HCT116 (cell line): ENCODE data around the gene BCR. TPM values are rescaled to one million over a fixed set of nuclear protein-coding genes. Genes with fewer than 3 reads are reported as not detected.

Experiments used
- ATAC-seq: fragments of 200-7000 bp; cut with Tn5 transposase; 2 replicates; pipeline ENCODE4 v1.9.1; 2020; ENCODE audit warnings: mild to moderate bottlenecking, moderate library complexity
- BruUV-seq: library from RNA; stranded (reverse); fragments of 400-500 nt; replicated peaks from 2 replicates; lab custom pipeline; 2021; lab: Mats Ljungman, UMichigan
- CTCF ChIA-PET: fragments of 300-600 bp; sonication (Branson Sonifier 250); formaldehyde crosslinking; loops from one replicate; lab custom pipeline; 2021; ENCODE audit warnings: antibody characterized with exemption; lab: Charles Lee
- POLR2A ChIA-PET: fragments of 300-600, 350-600 bp; sonication (Branson Sonifier 250); formaldehyde crosslinking; loops from one replicate; lab custom pipeline; 2021; ENCODE audit warnings: antibody characterized with exemption; lab: Charles Lee
- RAD21 ChIA-PET, 2 experiments: fragments of 300-600 bp; sonication (Branson Sonifier 250); formaldehyde crosslinking; loops; one replicate each; lab custom pipeline; 2023; ENCODE audit warnings: low total read pairs in 2 of 2; ENCODE audit not compliant: uncharacterized antibody in 2 of 2, unreplicated experiment in 2 of 2, low non-redundant PET in 1 of 2; lab: Charles Lee
- DNase-seq: peaks from one replicate; pipeline ENCODE4 v3.0.0-alpha.2; 2010; ENCODE audit warnings: low read depth, low spot score
- H2AFZ ChIP-seq: fragments of 200-600 bp; shearing (Covaris generic), sonication (generic); 2 replicates; pipeline ENCODE4 v1.6.1; 2017; ENCODE audit warnings: low read depth, mixed run types, mixed read lengths, antibody characterized with exemption, low read length; ENCODE audit not compliant: poor library complexity, severe bottlenecking
- H3K27ac ChIP-seq: 2 replicates; pipeline ENCODE4 v1.5.1; 2012; ENCODE audit warnings: low read depth, low read length
- H3K27me3 ChIP-seq: fragments of 200-600 bp; sonication (generic); 2 replicates; pipeline ENCODE4 v1.6.1; 2016; ENCODE audit warnings: mixed run types, low read length, mixed read lengths; ENCODE audit not compliant: insufficient read depth
- H3K36me3 ChIP-seq, 2 experiments: fragments of 200-500 bp in 1 of 2; fragments of 200-600 bp in 1 of 2; sonication (Bioruptor generic) in 1 of 2; sonication (generic) in 1 of 2; 2 replicates each; pipeline versions ENCODE4 v1.5.1 to v1.6.1; 2014 to 2016; ENCODE audit warnings: low read length in 2 of 2, inconsistent platforms in 1 of 2, mixed read lengths in 1 of 2, mixed run types in 1 of 2; ENCODE audit not compliant: insufficient read depth in 2 of 2, control insufficient read depth in 1 of 2
- H3K4me1 ChIP-seq, 2 experiments: fragments of 200-600 bp in 1 of 2; sonication (generic) in 1 of 2; 2 replicates each; pipeline versions ENCODE4 v1.5.1 to v1.6.1; 2012 to 2017; ENCODE audit warnings: low read length in 2 of 2, inconsistent platforms in 1 of 2, mild to moderate bottlenecking in 1 of 2, mixed read lengths in 1 of 2, mixed run types in 1 of 2, moderate library complexity in 1 of 2; ENCODE audit not compliant: insufficient read depth in 2 of 2, control insufficient read depth in 1 of 2
- H3K4me2 ChIP-seq: fragments of 200-600 bp; sonication (generic); 2 replicates; pipeline ENCODE4 v1.6.1; 2017; ENCODE audit warnings: mixed run types, low read length, mixed read lengths
- H3K4me3 ChIP-seq, 2 experiments: fragments of 200-600 bp in 1 of 2; sonication (generic) in 1 of 2; replicated peaks in 1 of 2; 2 replicates each; pipeline ENCODE4 v1.5.1; 2011 to 2016; ENCODE audit warnings: low read length in 2 of 2, control low read depth in 1 of 2, low read depth in 1 of 2, mild to moderate bottlenecking in 1 of 2, mixed read lengths in 1 of 2, mixed run types in 1 of 2
- H3K79me2 ChIP-seq: fragments of 200-600 bp; sonication (generic); 2 replicates; pipeline ENCODE4 v1.6.1; 2017; ENCODE audit warnings: mild to moderate bottlenecking, mixed run types, low read length, moderate library complexity, mixed read lengths; ENCODE audit not compliant: insufficient read depth
- H3K9ac ChIP-seq: fragments of 200-600 bp; sonication (generic); 2 replicates; pipeline ENCODE4 v1.6.1; 2016; ENCODE audit warnings: low read length, mixed read lengths
- H3K9me2 ChIP-seq: fragments of 200-600 bp; sonication (generic), shearing (Covaris generic); 2 replicates; pipeline ENCODE4 v1.6.1; 2017; ENCODE audit warnings: mixed run types, mild to moderate bottlenecking, moderate library complexity; ENCODE audit not compliant: insufficient read depth
- H3K9me3 ChIP-seq, 2 experiments: fragments of 200-500 bp in 1 of 2; fragments of 200-600 bp in 1 of 2; sonication (Bioruptor generic) in 1 of 2; sonication (generic) in 1 of 2; 2 replicates each; pipeline ENCODE4 v1.6.1; 2014 to 2017; ENCODE audit warnings: low read length in 2 of 2, mixed read lengths in 2 of 2, inconsistent platforms in 1 of 2, low read depth in 1 of 2, mild to moderate bottlenecking in 1 of 2, mixed run types in 1 of 2, moderate library complexity in 1 of 2; ENCODE audit not compliant: control insufficient read depth in 1 of 2, insufficient read depth in 1 of 2
- H4K20me1 ChIP-seq: fragments of 200-600 bp; sonication (generic), shearing (Covaris generic); 2 replicates; pipeline ENCODE4 v1.6.1; 2017; ENCODE audit warnings: mixed run types, mild to moderate bottlenecking, moderate library complexity; ENCODE audit not compliant: insufficient read depth
- CBX3 ChIP-seq: IDR thresholded peaks from 2 replicates; pipeline ENCODE4 v1.6.1; 2012; ENCODE audit warnings: low read depth
- EGR1 ChIP-seq: IDR thresholded peaks from 2 replicates; pipeline ENCODE4 v1.6.1; 2012; ENCODE audit warnings: low read depth
- ELF1 ChIP-seq: IDR thresholded peaks from 2 replicates; pipeline ENCODE4 v1.6.1; 2012; ENCODE audit warnings: low read depth, borderline replicate concordance
- EZH2 ChIP-seq: fragments of 200-600 bp; sonication (generic); IDR thresholded peaks from 2 replicates; pipeline ENCODE4 v1.6.1; 2017; ENCODE audit warnings: antibody characterized with exemption, mixed run types
- EZH2phosphoT487 ChIP-seq: fragments of 200-600 bp; IDR thresholded peaks from 2 replicates; pipeline ENCODE4 v1.6.1; 2018; ENCODE audit warnings: antibody characterized with exemption, borderline replicate concordance
- FOSL1 ChIP-seq: IDR thresholded peaks from 2 replicates; pipeline ENCODE4 v1.6.1; 2012; ENCODE audit warnings: low read depth
- JUND ChIP-seq: IDR thresholded peaks from 2 replicates; pipeline ENCODE4 v1.6.1; 2012
- POLR2A ChIP-seq: IDR thresholded peaks from 2 replicates; pipeline ENCODE4 v1.7.0; 2011; ENCODE audit warnings: borderline replicate concordance; ENCODE audit not compliant: insufficient read depth, insufficient read length; ENCODE audit errors: extremely low read depth
- POLR2AphosphoS5 ChIP-seq: IDR thresholded peaks from 2 replicates; pipeline ENCODE4 v1.6.1; 2011; ENCODE audit warnings: mild to moderate bottlenecking, low read depth, low read length, moderate library complexity
- SIN3A ChIP-seq: IDR thresholded peaks from 2 replicates; pipeline ENCODE4 v1.6.1; 2012; ENCODE audit warnings: low read depth
- SP1 ChIP-seq: IDR thresholded peaks from 2 replicates; pipeline ENCODE4 v1.6.1; 2012; ENCODE audit warnings: low read depth
- SRF ChIP-seq: IDR thresholded peaks from 2 replicates; pipeline ENCODE4 v1.6.1; 2012; ENCODE audit warnings: low read depth
- TCF7L2 ChIP-seq: IDR thresholded peaks from 2 replicates; pipeline ENCODE4 v1.7.0; 2011; ENCODE audit warnings: borderline replicate concordance, inconsistent platforms; ENCODE audit not compliant: insufficient read depth, insufficient read length; ENCODE audit errors: extremely low read depth
- YY1 ChIP-seq: IDR thresholded peaks from 2 replicates; pipeline ENCODE4 v1.6.1; 2011; ENCODE audit warnings: low read length, low read depth, moderate library complexity, mild to moderate bottlenecking; ENCODE audit not compliant: insufficient replicate concordance; ENCODE audit errors: extremely low read depth
- ZFX ChIP-seq: fragments of 450-650 bp; IDR thresholded peaks from 2 replicates; pipeline ENCODE4 v1.6.1; 2017
- intact Hi-C: fragments of 100-400 bp; cut with micrococcal nuclease; formaldehyde crosslinking; loops from 2 replicates; pipeline ENCODE4 v1.10.0; 2022
- total RNA-seq: library from RNA; stranded (reverse); gene quantifications from one replicate; pipeline ENCODE4 v1.2.1, GENCODE V29; 2021; ENCODE audit not compliant: unreplicated experiment
- TF ChIP-seq, protein P1 (sequence below): IDR thresholded peaks from 2 replicates; pipeline ENCODE4 v1.6.1; 2011; ENCODE audit warnings: mild to moderate bottlenecking, low read length, moderate library complexity; ENCODE audit not compliant: insufficient replicate concordance; ENCODE audit errors: extremely low read depth
- TF ChIP-seq, protein P2 (sequence below): IDR thresholded peaks from 2 replicates; pipeline ENCODE4 v1.6.1; 2012

The BCR gene
- total RNA-seq, 1 experiment from 2014 or later: 39.7 TPM

DNA sequence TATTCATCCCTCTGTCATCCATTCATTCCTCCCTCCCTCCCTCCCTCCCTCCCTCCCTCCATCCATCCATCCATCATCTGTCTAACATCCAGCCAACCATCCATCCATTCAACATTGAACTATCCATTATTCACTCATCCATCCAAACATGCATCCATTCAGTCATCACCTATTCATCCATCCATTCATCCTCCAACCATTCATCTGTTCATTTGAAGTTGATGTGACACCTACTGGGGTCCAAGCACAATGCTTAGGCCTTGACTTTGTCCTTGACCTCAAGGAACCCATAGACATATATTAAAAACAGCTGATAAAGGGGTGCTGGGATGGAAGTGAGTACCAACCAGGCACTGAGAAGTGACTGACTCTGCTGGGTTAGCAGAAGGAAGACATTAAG, 26.6 kb downstream of the BCR start:
- Histone ChIP-seq H3K4me1 (no peaks in the 10 kb centered on the region), H2AFZ (no peak overlapping the region), H3K36me3 (0 out of 4 replicates have a peak, but pooled peaks cover 0 to 4% of the 10 kb centered on the region in 2 experiments), H3K9me3 (no peaks in the 10 kb centered on the region), H3K9me2 (no peaks in the 10 kb centered on the region), H3K27me3 (no peaks in the 10 kb centered on the region), H3K9ac (no peak overlapping the region), H3K27ac (no peak overlapping the region), H4K20me1 (no peaks in the 10 kb centered on the region), H3K79me2 (peaks cover 86% of the 10 kb centered on the region), H3K4me3 (no peak overlapping the region), H3K4me2 (no peak overlapping the region)
- BruUV-seq: no TSS peak
- intact Hi-C loops: no loop called here
- POLR2A ChIA-PET: no interaction called here
- DNase-seq: no peak
- CTCF ChIA-PET: no interaction called here
- no peak for TF ChIP-seq POLR2AphosphoS5
- TF ChIP-seq POLR2A: no peak
- TF ChIP-seq FOSL1: no peak
- no peak for TF ChIP-seq EZH2
- TF ChIP-seq, protein P1, sequence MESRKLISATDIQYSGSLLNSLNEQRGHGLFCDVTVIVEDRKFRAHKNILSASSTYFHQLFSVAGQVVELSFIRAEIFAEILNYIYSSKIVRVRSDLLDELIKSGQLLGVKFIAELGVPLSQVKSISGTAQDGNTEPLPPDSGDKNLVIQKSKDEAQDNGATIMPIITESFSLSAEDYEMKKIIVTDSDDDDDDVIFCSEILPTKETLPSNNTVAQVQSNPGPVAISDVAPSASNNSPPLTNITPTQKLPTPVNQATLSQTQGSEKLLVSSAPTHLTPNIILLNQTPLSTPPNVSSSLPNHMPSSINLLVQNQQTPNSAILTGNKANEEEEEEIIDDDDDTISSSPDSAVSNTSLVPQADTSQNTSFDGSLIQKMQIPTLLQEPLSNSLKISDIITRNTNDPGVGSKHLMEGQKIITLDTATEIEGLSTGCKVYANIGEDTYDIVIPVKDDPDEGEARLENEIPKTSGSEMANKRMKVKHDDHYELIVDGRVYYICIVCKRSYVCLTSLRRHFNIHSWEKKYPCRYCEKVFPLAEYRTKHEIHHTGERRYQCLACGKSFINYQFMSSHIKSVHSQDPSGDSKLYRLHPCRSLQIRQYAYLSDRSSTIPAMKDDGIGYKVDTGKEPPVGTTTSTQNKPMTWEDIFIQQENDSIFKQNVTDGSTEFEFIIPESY: no peak
- no peak for TF ChIP-seq JUND
- no peak for TF ChIP-seq SRF
- no peak for TF ChIP-seq SIN3A
- TF ChIP-seq, protein P2, sequence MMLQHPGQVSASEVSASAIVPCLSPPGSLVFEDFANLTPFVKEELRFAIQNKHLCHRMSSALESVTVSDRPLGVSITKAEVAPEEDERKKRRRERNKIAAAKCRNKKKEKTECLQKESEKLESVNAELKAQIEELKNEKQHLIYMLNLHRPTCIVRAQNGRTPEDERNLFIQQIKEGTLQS: no peak
- TF ChIP-seq EGR1: no peak
- no peak for TF ChIP-seq CBX3
- no peak for TF ChIP-seq EZH2phosphoT487
- no peak for TF ChIP-seq ELF1
- no peak for TF ChIP-seq ZFX
- TF ChIP-seq TCF7L2: no peak
- no peak for TF ChIP-seq YY1
- TF ChIP-seq SP1: no peak
- ATAC-seq: no peak
- RAD21 ChIA-PET: no interaction called here
